HEK293T (cell line): ENCODE measurements around the gene CD79A.

Experiments
- CTCF ChIA-PET: fragments of 350-600 bp; formaldehyde crosslinking; extraction: SDS; loops from one replicate; lab custom pipeline; 2021; ENCODE audit warnings: antibody characterized with exemption, inconsistent platforms; lab: Yijun Ruan, JAX
- POLR2A ChIA-PET: fragments of 350-600 bp; formaldehyde crosslinking; extraction: SDS; loops from one replicate; lab custom pipeline; 2020; ENCODE audit warnings: antibody characterized with exemption, inconsistent platforms; lab: Yijun Ruan, JAX
- DNase-seq: peaks from one replicate; pipeline ENCODE4 v3.0.0; 2012; ENCODE audit warnings: mixed read lengths; ENCODE audit errors: extremely low spot score
- ARNT ChIP-seq: fragments of 450-650 bp; IDR thresholded peaks from 2 replicates; pipeline ENCODE4 v1.6.1; 2017; ENCODE audit warnings: mild to moderate bottlenecking
- BHLHE40 ChIP-seq: fragments of 450-650 bp; IDR thresholded peaks from 2 replicates; pipeline ENCODE4 v1.6.1; 2016; ENCODE audit warnings: mild to moderate bottlenecking, moderate library complexity, borderline replicate concordance
- CTBP1 ChIP-seq: fragments of 450-650 bp; IDR thresholded peaks from 2 replicates; pipeline ENCODE4 v1.6.1; 2016; ENCODE audit warnings: borderline replicate concordance
- ELF4 ChIP-seq: fragments of 450-650 bp; IDR thresholded peaks from 2 replicates; pipeline ENCODE4 v1.6.1; 2017; ENCODE audit warnings: antibody characterized with exemption
- FOXA1 ChIP-seq: fragments of 450-650 bp; IDR thresholded peaks from 2 replicates; pipeline ENCODE4 v1.6.1; 2016; ENCODE audit warnings: mild to moderate bottlenecking
- FOXK2 ChIP-seq: fragments of 450-650 bp; IDR thresholded peaks from 2 replicates; pipeline ENCODE4 v1.6.1; 2016; ENCODE audit warnings: mild to moderate bottlenecking
- FOXM1 ChIP-seq: fragments of 450-650 bp; IDR thresholded peaks from 2 replicates; pipeline ENCODE4 v1.6.1; 2017; ENCODE audit warnings: mild to moderate bottlenecking, borderline replicate concordance
- HDGF ChIP-seq: fragments of 450-650 bp; IDR thresholded peaks from 2 replicates; pipeline ENCODE4 v1.6.1; 2017; ENCODE audit warnings: antibody characterized with exemption, borderline replicate concordance
- L3MBTL2 ChIP-seq: fragments of 450-650 bp; conservative IDR thresholded peaks from 2 replicates; pipeline ENCODE4 v1.6.1; 2016; ENCODE audit warnings: mild to moderate bottlenecking
- LEF1 ChIP-seq: fragments of 450-650 bp; IDR thresholded peaks from 2 replicates; pipeline ENCODE4 v1.6.1; 2017; ENCODE audit warnings: mild to moderate bottlenecking, borderline replicate concordance
- NFRKB ChIP-seq: fragments of 450-650 bp; IDR thresholded peaks from 2 replicates; pipeline ENCODE4 v1.6.1; 2016; ENCODE audit warnings: mild to moderate bottlenecking, moderate library complexity
- PKNOX1 ChIP-seq: fragments of 450-650 bp; IDR thresholded peaks from 2 replicates; pipeline ENCODE4 v1.6.1; 2016
- SP1 ChIP-seq: fragments of 450-650 bp; IDR thresholded peaks from 2 replicates; pipeline ENCODE4 v1.6.1; 2017
- SUZ12 ChIP-seq: fragments of 450-650 bp; IDR thresholded peaks from 2 replicates; pipeline ENCODE4 v1.6.1; 2016; ENCODE audit warnings: mild to moderate bottlenecking
- TARDBP ChIP-seq: fragments of 450-650 bp; IDR thresholded peaks from 2 replicates; pipeline ENCODE4 v1.6.1; 2016
- ZNF384 ChIP-seq: fragments of 450-650 bp; IDR thresholded peaks from 2 replicates; pipeline ENCODE4 v1.6.1; 2016

CD79A gene

GRCh38 chr19:41926028-41926762 lies 49.1 kb downstream of the CD79A start:
- ChIA-PET POLR2A (no interaction called here), CTCF (interaction anchor here (0.5 kb wide), 1 partner anchor 132 kb away, joined by 3 read pairs; no protein-coding TSS in a partner anchor)
- TF ChIP-seq HDGF (no peak), CTBP1 (peak; percentile 47; the same call in 1 of the 2 replicates)
- no peak for DNase-seq

GRCh38 chr19:41926763-41927496 lies 49.9 kb downstream of the CD79A start:
- ChIA-PET CTCF (interaction anchor here (0.5 kb wide), 1 partner anchor 131 kb away, joined by 3 read pairs; no protein-coding TSS in a partner anchor), POLR2A (interaction anchor here (1.1 kb wide), 1 partner anchor 43 kb away, joined by 3 read pairs; no protein-coding TSS in a partner anchor)
- DNase-seq, result no peak
- TF ChIP-seq CTBP1 (0 out of 2 replicates have a peak, but pooled peaks have one; percentile 45), ZNF384 (no peak), ELF4 (no peak), SP1 (no peak)

GRCh38 chr19:41927497-41928192 lies 50.6 kb downstream of the CD79A start:
- no peak for DNase-seq
- ChIA-PET CTCF (no interaction called here), POLR2A (interaction anchor here (0.6 to 1.1 kb wide), 2 partner anchors 30 to 44 kb away, joined by 3 read pairs; no protein-coding TSS in a partner anchor)
- TF ChIP-seq CTBP1 (no peak), FOXK2 (no peak), LEF1 (no peak), L3MBTL2 (no peak), ARNT (no peak), FOXM1 (no peak), FOXA1 (no peak), PKNOX1 (no peak), SP1 (no peak), SUZ12 (no peak), ELF4 (no peak), NFRKB (no peak), HDGF (no peak)

- POLR2A ChIA-PET, result interaction anchor here (0.6 to 1.1 kb wide), 2 partner anchors 30 to 45 kb away, joined by 3 read pairs; no protein-coding TSS in a partner anchor
- TF ChIP-seq ELF4 (no peak), SUZ12 (no peak), BHLHE40 (no peak), LEF1 (no peak), TARDBP (no peak), NFRKB (no peak), SP1 (no peak), PKNOX1 (no peak), ARNT (no peak), FOXA1 (no peak), FOXK2 (no peak), HDGF (no peak), ZNF384 (no peak), FOXM1 (no peak)
- CTCF ChIA-PET, result no interaction called here
- DNase-seq, result no peak
Measured at GRCh38 chr19:41928221-41928683, 51.2 kb downstream of the CD79A start, which contains the start of gene ERFL. ERFL (minus strand) TSS chr19:41928449; CDS start chr19:41912919, 15,530 bp downstream.

GRCh38 chr19:41928754-41929535 lies 51.9 kb downstream of the CD79A start:
- DNase-seq, result no peak

More at GRCh38 chr19:41928754-41929535, 51.9 kb downstream of the CD79A start:
- POLR2A ChIA-PET, result interaction anchor here (2.3 to 2.8 kb wide), 2 partner anchors 45 to 69 kb away, joined by 8 to 11 read pairs; partner anchors contain the start of gene RPS19
- TF ChIP-seq ARNT (no peak), LEF1 (no peak), NFRKB (no peak), BHLHE40 (no peak), FOXM1 (no peak), L3MBTL2 (no peak), ELF4 (no peak), FOXK2 (no peak), FOXA1 (no peak), CTBP1 (no peak), SUZ12 (no peak), PKNOX1 (no peak), HDGF (no peak), TARDBP (no peak), ZNF384 (no peak), SP1 (no peak)
- CTCF ChIA-PET, result no interaction called here
